GM12878 (cell line): ENCODE results near the gene PSME3IP1.
"Not testable (repeated sequence)": the region's sequence is repeated elsewhere in the genome, so short reads cannot be mapped to it uniquely, and the experiment has no call there.

Experiments
- POLR2A ChIP-seq: IDR thresholded peaks from 2 replicates; pipeline ENCODE4 v1.6.1; 2011; ENCODE audit warnings: low read depth, mild to moderate bottlenecking, low read length
- REST ChIP-seq: IDR thresholded peaks from 2 replicates; pipeline ENCODE4 v1.6.1; 2012; ENCODE audit warnings: mild to moderate bottlenecking, low read depth, low read length

DNA sequence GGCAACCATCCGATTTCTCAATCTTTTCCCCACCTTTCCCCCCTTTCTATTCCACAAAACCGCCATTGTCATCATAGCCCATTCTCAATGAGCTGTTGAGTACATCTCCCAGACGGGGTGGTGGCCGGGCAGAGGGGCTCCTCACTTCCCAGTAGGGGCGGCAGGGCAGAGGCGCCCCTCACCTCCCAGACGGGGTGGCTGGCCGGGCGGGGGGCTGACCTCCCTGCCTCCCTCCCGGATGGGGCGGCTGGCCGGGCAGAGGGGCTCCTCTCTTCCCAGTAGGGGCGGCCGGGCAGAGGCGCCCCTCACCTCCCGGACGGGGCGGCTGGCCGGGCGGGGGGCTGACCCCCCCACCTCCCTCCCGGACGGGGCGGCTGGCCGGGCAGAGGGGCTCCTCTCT lies 14.5 kb upstream of the PSME3IP1 start:
- not testable (repeated sequence) for TF ChIP-seq POLR2A, REST
